NCI-H748 treated with DMSO at 0.1 percent for 48 hours (cell line): ENCODE measurements around the gene CFAP410.
"Not testable (repeated sequence)": the region's sequence is repeated elsewhere in the genome, so short reads cannot be mapped to it uniquely, and the experiment has no call there.

Experiments used
- DNase-seq: peaks from one replicate; lab custom pipeline; 2025; lab: John Stamatoyannopoulos, UW

Gene CFAP410

DNA sequence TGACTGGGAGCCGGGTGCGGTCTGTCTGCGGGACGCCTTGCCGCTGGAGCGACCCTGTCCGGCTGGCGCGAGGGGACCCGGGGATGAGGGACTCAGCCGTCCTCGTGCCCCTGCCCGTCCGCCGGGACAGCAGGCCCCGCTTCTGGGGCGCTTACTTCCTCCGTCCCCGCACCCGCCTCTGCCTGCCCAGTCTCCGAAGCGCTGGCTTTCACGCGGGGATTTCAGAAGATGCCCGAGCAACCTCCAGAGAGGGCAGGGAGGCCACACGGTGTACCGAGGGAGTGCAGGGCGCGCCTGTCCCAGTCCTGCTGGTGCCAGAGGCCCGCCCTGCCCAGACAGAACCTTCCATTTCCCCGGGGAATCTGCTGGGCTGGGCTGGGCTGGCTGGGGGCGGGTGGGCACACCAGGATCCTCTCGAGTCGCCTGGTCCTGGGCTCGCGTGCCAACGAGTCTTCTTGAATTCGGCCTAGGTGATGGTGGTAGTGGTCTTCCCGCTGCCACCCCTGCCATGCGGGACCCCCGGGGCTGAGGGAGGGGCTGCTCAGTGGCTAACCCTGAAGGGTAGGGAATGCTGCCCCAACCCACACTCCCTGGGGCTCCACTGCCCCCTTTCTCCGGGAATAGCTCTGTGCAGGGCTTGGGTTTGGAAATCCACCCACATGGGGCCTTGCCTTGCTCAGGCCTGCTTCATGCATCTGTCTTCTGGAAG lies 11.7 kb upstream of the CFAP410 start:
- no peak for DNase-seq

DNA sequence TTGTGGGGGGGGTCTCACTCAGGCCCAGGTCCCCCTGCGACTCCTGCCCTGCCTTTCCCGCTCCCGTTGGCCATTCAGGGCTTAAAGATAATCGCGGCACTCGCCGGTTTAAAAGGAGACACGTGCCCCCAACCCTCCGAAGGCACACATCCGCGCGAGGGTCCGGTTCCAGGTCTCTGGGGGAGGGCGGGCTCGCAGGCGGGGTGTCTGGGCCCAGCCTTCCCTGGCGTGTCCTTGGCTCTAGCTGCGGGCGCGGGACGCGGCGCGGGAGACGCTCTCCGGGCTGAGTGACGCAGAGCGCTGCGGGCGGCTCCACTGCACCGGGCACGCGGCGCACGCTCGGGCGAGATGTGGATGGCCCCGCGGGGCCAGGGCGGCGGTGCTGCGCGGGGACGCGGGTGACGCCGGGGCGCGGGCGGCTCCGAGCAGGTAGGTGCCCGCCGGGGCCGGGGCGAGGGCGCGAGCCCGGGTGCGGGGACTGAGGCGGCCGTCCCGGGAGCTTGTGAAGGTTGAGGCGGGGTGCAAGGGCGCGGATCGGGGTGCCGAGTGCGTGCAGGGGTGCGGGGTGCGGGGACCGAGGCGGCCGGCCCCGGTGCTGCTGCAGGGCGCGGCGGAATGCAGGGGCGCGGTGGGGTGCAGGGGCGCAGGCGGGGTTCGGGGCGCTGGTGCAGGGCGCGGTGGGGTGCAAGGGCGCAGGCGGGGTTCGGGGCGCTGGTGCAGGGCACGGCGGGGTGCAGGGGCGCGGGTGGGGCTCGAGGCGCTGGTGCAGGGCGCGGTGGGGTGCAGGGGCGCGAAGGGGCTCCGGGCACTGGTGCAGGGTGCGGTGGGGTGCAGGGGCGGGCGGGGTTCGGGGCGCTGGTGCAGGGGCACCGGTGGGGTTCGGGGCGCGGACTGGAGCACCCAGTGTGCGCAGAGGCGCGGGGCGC lies 10.9 kb upstream of the CFAP410 start:
- no peak for DNase-seq

DNA sequence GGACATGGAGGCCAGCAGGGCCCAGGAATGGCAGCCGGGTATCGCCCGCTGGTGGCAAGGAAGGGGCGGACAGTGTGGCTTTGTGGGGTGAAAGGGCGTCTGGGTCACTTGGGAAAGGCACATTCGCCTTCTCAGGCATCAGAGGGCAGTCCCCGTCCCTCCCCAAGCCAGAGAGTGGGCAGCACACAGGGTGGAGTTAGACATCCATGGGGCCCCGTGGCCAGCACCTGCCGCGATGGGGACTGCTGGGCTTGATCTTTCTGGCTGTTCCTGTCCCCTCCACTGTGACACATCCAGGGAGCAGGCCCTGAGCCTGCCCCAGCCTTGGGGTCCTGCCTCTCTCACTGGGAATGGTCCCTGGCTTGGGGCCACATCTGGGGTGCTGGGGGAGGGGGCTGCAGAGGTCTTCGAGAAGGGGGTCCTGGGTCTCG lies 10.2 kb upstream of the CFAP410 start:
- no peak for DNase-seq

DNA sequence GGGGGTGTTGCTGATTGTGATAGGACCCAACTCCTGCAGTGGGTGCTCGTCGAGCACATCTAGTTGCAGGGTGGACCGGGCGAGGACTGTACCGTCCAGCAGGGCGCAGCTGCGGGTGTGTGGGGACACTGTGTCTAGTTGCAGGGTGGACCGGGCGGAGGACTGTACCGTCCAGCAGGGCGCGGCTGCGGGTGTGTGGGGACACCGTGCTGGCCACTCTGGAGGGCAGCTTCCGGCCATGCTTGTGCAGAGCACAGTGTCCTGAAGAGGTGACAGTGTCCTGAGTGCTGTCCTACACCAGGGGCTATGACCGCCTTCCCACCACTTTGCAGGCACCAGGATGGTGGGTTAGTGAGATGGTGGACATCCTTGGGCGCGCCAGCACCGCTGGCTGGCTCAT lies 9.7 kb upstream of the CFAP410 start:
- DNase-seq, result no peak

DNA sequence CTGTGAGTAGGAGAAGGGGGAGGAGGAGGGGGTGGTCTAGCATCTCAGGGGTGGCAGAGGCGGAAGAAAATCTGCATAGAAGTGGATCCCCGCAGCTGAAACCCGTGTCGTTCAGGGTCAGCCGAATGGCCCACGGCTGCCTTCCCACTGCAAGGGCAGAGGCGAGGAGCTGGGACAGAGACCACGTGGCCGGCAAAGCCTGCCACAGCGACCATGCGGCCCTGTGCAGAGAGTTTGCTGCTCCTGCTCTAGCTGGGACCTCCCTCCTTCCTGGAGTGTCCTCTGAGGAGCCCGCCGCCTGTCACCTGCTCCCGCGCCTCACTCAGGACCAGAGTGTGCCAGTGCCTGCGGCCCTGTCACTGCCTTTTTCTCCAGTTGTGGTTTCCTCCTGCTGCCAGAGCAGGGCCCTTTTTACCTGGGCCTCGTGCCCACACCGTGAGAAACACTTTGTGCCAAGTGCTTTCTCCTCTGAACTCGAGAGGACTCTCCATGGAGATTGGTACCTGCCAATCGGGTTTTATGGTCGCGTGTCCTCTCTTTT lies 8.8 kb upstream of the CFAP410 start:
- no peak for DNase-seq

DNA sequence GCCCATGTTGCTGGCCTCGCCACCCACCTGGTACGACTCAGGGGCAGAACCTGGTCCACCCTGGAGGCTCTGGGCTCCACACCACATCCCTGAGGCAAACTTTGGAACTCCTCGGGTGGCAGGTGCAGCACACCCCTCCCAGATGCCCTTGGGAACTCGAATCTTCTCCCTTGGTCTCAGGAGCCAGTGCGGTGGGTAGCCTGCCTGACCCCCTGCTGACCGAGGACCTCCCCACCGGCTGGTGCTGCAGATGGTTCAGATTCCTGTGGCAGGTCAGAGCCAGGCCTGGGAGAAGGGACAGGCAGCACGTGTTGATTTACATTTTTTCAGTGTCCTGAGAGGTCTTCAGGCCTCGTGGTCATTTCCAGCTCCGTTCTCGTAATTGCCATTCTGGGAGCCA lies 6.3 kb upstream of the CFAP410 start:
- no peak for DNase-seq

DNA sequence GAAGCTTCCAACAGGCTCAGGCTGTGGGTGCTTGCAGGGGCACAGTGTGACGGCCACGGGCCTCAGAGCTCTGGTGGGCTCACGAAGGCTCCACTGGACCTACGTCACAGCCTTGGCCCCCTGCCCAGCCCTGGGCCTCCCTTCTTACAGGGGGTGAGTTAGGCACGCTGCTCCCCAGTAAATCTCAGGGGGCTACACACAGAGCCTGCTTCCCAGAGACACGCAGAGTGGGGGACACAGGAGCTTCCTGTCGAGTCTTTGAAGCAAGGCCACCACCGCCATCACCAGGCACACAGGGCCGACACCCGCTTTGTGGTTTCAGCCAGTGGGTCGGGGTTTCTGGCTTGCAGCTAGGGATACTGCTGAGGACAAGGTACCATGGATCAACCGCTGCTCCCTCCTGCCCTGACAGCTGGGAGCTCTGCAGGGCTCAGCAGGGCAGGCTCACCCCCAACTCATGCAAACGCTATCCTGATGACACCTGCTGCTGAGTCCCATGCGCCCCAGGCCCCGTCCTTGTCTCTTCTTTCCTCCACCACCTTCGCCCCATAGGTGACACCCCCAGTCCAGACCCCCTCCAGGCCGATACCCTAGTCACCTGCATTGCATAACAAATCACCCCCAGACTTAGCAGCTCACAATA lies 5.5 kb upstream of the CFAP410 start:
- no peak for DNase-seq

DNA sequence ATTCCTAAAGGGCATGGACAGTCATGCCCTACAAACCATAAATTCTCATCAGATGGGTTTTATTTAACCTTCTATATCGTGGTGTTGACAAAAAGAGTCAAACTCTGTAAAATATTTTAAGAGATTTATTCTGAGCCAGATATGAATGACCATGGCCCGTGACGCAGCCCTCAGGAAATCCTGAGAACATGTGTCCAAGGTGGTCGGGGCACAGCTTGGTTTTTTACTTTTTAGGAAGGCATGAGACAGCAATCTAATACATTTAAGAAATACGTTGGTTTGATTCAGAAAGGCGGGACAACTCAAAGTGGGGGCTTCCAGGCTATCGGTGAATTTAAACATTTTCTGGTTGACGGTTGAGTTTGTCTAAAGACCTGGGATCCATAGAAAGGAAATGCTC lies 3.8 kb upstream of the CFAP410 start:
- DNase-seq, result not testable (repeated sequence)

DNA sequence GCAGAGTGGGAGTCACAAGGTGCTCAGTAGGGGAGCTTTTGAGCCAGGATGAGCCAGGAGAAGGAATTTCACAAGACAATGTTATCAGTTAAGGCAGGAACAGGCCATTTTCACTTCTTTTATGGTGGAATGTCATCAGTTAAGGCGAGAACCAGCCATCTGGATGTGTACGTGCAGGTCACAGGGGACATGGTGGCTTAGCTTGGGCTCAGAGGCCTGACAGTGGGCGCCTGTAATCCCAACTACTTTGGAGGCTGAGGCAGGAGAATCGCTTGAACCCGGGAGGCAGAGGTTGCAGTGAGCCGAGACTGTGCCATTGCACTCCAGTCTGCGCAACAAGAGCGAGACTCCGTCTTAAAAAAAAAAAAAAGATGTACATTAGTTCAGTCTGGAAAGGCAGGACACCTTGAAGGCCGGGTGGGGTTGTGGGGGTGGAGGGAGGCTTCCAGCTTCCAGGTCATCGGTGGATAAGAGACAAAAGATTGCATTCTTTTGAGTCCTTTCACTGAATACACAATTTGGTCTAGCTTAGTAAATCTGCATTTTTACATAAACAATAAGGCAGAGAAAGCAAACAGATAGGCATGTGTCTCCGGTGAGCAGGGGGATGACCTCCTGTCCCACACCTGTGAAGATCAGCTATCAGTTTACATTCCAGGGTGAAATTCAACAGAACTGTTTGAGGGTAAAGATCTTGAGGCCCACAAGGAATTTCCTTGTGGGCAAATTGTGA lies 2.7 kb upstream of the CFAP410 start:
- DNase-seq, result not testable (repeated sequence)

DNA sequence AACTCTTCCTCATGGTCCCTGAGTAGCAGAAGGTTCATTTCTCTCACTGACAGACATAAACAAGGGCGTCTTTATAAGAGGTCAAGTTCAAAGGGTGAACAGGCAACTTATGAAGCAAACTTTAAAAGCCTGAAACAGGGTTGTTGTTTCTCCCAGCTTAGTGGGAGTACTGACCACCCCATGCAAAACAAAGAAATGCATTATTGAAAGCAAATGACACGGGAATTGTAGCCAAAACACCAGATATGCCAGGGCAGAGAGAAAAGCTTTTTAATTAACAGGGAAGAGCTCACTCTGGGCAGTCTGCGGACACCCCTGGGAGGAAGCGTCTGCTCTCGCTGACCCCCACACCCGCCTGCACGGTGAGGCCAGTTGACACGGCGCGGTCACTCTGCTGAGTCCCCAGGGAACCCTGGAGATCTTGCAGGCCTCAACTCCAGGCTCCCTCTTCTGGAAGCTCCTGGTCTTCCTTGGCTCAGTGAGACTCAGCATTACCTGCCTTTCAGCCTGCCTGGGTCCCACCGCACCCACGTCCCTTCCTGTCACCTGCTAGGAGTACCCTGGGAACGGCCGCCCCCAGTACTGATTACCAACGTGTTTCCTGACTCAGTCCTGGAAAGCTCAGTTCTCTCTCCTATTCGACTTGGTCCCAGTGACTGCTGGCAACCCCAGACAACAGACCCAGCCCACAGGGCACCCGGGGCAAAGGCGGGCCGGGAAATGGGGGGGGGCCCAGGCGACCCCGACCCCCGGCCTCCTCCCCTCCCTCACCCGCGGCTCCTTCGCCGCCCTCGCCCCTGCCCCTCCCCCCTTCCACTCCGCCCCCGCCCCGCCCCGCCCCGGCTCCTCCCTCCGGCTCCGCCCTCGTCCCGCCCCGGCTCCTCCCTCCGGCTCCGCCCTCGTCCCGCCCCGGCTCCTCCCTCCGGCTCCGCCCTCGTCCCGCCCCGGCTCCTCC lies 972 bp downstream of the CFAP410 start:
- peak; percentile 49 for DNase-seq

DNA sequence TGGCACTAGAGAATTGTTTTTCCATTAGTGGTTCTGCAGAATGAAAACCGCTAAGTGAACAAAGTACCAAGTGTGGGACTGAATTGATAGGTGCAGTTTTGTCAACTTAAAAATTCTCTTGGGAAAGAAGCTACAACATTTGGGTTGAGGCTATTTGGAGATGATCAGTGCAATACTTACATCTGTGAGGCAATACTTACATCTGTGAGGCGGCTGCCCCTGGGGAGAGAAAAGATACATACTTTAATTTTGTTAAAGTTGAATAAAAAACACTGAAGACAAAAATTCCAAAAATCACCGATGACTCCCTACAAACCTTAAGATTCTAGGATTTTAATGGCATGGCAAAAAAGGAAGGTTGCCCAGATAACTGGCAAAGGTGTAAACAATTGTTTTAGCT lies 1.7 kb downstream of the CFAP410 start:
- no peak for DNase-seq

DNA sequence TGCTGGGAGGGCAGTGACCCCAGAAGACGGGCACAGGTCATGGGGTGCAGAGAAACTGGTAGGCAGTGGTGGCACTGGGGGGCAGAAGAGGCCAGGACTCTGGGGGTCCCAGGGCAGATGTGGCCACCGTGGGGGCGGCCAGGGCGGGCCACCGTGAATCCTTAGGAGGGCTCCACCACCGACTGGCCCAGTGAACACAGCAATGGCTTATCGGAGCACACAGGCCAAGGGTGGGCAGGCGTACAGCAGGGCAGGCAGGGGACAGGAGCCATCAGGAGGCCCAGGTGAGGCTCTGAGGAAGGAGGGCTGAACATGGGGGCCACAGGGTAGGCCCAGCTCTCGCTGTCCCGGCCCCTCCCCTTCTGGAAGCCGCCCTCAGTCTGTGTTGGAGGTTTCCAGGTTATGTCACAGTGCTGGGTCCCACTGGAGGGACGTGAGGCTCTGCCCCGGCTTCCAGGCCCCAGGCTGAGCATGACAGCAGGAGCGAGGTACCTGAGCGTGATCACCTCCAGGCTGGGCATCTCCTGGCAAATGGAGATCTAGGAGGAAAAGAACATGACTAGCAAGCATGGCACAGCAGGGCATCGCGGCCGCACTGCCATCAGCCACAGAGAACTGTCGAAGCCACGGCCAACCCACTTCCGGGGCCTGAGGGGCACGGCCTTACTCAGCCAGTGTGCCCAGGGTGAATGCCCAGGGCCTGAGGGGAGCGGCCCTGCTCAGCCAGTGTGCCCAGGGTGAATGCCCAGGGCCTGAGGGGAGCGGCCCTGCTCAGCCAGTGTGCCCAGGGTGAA lies 3.7 kb downstream of the CFAP410 start:
- DNase-seq, result no peak

DNA sequence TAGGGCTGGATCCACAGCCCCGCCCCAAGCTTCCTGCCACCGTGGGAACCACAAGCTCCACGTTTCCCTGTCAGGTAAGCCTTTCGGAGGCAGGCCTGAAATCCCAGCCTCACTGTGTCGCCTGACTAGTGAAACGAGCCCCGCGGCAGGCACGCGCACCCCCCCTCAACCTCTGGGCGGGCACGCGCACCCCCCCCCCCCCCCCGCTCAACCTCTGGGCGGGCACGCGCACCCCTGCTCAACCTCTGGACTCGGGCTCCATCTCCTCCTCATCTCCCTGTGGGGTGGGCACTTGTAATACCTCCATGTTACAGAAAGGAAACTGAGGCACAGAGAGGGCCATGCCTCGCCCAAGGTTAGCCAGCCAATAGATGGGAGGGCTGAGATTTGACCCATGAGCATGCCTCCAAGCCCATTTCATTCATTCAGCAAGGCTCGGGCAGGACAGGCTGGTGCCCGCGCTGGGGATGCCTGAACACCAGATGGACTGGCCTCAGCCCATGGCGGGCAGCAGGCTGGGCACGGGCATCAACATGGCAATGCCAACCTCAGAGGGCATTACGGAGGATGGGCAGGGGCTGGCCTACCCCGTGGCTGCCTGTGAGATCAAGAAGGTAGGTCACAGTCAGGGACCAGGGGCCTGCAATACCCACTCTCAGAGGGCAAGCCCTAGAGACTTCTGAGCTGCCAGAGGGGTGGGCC lies 4.7 kb downstream of the CFAP410 start:
- no peak for DNase-seq

DNA sequence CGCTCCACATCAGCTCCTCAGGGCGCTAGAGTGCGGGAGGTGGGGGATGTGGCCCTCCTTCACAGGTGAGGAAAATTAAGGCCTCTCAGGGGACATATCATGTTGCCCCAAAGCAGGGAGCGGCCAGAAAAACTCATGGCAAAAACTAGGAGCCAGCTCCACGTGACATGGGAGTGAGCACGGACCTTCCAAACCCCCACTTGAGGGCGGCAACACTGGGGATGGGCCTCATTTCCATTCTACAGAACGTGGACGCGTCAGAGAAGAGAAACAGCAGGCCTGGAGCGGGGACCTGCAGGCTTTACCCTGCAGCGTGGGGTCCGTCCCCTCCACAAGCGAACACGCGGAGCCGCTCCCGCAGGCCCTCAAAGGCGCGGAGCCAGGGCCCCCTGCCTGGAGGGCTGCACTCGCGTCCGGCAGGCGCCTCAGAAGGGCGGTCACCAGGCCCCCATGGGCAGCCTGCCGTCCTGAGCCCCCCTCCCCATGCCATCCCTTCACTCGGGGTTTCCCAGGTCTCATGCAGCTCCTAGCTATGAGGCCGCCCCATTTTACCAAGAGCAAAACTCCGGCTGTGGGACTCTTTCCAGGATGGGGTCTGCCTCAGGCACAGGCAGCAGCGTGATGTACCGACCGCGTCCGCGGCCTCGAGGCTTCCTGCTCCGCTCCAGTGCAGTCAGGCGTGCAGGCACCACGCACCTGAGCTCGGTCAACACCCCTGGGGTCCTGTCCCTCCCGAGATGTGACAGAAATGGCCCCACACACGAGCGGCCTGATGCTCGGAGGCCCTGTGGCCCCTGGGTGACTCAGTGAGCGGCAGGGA lies 5.5 kb downstream of the CFAP410 start:
- no peak for DNase-seq

DNA sequence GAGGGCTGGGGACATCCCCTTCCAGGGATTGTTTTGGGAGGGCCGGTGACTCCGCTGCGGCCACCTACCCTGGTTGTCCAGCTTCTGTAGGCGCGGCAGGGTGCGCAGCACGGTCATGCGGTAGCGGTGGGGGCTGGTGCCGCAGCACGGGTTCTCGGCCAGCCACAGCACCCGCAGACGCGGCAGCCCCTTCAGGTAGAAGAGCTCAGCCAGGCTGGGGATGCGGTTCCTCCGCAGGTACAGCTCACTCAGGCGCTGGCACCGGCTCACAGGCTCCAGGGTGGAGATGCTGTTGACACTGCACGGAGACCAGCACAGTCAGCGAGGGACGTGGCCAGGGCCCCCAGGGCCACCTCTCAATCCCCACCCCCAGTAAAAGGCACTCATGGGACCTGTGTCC lies 6.2 kb downstream of the CFAP410 start:
- no peak for DNase-seq

DNA sequence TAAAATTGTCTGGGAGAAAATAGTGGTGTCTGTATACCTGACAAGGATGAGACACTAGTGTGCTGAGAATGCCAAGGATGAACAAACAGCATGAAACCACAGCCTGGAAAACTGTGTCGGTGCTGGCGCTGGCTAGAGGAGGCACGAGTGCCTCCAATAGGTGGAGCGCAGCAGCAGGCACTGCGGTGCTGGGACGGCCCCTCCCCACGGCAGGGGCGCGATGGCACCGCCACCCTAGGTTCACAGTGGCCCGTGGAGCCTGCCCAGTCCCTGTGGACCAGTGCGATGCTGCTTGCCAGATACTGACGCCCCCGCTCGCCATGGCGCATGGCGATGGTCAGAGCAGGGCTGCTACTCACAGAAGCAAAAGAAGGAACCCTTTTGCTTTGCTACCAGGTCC lies 6.8 kb downstream of the CFAP410 start:
- DNase-seq, result no peak

DNA sequence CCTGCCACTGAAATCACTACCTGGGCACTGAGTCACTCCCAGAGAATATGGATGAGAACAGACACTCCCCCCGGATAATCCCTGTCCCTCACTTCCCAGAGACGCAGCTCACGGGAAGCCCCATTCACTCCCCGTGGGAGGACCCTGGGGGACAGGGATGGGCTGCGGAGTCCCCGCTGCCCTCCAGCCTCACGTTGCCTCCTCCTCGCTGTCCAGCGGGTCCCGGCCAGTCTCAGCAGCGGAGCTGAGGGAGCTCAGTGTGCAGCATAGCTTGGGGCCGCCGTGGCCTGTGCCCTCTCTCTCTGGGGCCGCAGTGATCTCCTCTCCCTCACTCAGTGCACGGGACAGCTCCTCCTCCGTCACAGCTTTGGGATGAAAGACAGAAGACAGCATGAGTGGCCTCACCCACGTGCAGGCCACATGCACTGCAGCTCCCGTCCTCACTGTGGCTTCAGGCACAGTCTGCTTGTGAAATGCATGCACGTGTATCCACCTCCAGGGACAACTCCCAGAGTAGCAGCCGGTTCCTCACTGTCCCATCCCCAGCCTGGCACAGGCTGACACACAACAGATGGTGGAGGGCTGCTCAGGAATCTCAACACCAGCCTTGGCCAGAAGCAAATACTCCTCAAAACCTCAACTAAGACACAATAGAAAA lies 7.4 kb downstream of the CFAP410 start:
- no peak for DNase-seq

DNA sequence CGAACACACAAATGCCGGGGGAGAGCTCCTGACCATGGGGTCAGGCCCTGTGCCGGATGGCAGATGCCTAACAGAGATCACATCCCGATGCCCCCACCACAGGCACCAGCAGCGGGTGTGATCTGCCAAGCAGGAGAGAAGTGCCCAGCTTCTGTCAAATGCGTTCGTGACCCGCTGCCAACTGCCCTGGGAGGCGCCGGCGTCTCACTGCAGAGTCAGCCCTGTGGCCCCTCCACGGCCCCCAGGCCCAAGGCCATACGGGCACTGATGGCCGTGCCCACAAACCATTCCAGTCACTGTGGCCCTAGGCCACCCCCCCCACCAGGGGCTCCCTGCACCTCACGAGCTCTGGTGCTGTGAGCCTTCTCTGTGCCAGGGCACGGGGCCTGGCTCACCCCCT lies 8.0 kb downstream of the CFAP410 start:
- no peak for DNase-seq
